IPS-11a (cell line): ENCODE results near the gene SARM1.

Experiments
- H3K4me3 ChIP-seq: one replicate; pipeline ENCODE4 v1.5.1; 2013; ENCODE audit warnings: low read depth, low read length, control low read depth

SARM1 gene

DNA sequence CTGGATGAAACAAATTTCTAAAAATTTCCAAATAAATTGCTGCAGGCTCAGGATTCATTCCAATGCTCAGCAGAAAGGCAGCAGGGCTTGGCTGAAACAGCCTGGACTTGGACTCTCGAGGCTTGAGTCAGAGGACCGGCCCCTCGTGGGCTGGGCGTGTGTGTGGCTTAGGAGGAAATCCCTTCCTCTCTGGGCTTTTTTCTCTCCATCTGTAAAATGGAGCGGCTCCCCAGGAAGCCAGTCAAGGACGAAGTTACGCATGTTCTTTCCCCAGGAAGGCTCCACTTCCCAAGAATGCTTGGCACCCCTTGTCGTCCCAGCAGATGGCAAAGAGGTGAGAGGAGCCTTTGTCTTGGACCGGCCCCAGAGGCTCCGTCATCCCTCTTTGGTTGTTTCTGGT, 21.0 kb downstream of the SARM1 start:
- H3K4me3 ChIP-seq = no peak overlapping the region

GRCh38 chr17:28394337-28395116, 23.0 kb downstream of the SARM1 start:
- H3K4me3 ChIP-seq = no peak overlapping the region

GRCh38 chr17:28395426-28395825, 23.9 kb downstream of the SARM1 start:
- no peak overlapping the region for H3K4me3 ChIP-seq

GRCh38 chr17:28395968-28396367, 24.5 kb downstream of the SARM1 start:
- H3K4me3 ChIP-seq = no peak overlapping the region

- H3K4me3 ChIP-seq = no peak overlapping the region
Measured at GRCh38 chr17:28396635-28397239, 25.2 kb downstream of the SARM1 start.

DNA sequence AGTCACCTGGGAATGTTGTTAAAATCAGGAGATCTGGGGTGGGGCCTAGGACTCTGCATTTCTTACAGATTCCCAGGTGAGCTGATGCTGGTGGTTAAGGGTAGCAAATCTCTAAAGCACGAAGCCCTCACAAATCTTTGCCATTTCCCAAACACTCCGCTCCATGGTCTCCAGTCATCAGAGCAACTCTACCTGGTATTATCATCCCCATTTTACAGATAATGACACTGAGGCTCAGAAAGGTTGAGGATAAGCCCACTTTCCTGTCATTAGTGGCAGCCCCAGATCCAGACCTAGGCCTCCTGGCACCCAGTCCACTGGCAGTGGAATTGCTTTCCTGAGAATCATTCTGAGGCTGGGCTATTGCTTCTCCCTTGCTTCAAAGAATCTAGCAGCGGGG, 25.8 kb downstream of the SARM1 start:
- H3K4me3 ChIP-seq = no peak overlapping the region

DNA sequence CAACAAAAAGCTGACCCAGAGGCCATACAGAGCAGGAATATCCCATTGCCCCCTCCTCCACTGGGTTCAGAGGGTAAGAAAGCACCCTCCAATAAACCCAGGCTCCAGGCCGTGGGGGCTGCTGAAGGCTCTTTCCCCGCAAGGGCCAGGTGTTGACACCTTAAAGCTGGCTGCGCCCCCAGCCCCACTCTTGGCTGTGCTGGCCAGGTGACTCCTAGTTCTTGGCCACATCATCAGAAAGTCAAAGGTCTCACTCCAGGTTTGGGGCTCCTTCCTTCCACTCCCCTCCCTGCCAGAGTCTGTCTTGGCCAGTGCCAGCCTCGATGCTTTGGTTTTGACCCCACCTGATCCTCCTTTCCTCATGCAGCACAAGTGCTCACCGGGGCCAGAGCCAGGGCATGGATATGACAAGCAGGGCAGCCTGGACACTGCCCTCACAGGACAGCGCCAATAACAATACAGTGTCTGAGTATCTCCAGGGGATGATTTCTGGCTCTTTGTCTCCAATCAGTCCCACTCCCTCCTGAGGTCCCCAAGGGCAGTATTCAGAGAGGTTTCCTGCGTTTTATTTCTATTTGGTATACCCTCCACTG, 26.3 kb downstream of the SARM1 start:
- no peak overlapping the region for H3K4me3 ChIP-seq

DNA sequence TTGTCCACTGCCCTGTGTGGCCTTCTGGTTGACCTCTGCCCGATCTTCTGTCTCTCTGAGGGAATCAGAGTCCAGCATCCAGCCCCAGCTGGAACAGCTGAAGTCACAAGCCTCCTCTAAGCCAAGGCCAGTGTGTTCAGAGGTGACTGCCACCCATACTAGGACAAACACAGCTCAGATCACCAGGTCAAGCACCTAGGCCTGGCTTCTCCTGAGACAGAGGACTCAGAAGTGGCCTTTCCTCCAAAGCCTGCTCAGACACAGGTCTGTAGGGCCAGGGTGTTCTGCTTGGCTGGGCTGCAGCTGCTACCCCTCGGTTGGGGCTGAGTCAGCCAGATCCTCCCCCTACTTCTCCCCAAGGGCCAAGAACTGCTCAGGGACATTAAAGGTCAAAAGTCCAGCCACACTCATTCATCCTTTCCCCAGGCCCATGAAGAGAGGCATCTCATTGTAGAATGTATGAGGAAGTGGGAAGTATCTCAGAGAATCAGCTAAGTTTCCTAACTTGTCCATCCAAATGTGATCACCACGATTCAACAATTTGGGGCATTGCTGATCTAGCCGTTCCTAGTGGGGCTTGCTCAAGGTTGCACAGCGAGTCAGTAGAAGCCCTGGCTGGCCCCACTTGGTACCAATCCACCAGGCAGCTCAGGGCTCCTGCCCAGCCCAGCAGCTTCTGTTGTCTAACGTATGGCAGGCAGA, 26.9 kb downstream of the SARM1 start:
- H3K4me3 ChIP-seq = no peak overlapping the region

GRCh38 chr17:28399808-28400207, 28.3 kb downstream of the SARM1 start:
- no peak overlapping the region for H3K4me3 ChIP-seq

- no peak overlapping the region for H3K4me3 ChIP-seq
Measured at GRCh38 chr17:28402224-28402630, 30.7 kb downstream of the SARM1 start.

GRCh38 chr17:28402844-28403243, 31.4 kb downstream of the SARM1 start:
- no peak overlapping the region for H3K4me3 ChIP-seq

GRCh38 chr17:28404007-28404406, 32.5 kb downstream of the SARM1 start:
- no peak overlapping the region for H3K4me3 ChIP-seq

DNA sequence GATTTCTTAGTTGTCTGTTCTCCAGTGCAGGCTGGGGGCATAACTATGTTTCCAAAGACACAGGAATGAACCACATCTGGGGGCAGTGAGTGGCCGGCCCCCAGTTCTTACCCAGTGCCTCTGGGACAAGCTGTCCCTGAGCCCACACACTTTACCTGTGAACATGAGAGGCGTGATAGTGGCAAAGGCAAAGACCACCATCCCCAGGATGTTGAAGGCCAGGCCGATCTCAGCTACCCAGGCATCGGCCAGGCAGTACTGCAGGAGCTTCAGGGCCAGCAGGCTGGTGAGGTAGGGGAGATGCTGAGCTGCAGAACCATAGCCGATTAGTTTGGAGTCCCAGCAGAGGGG, 32.9 kb downstream of the SARM1 start:
- H3K4me3 ChIP-seq = no peak overlapping the region

DNA sequence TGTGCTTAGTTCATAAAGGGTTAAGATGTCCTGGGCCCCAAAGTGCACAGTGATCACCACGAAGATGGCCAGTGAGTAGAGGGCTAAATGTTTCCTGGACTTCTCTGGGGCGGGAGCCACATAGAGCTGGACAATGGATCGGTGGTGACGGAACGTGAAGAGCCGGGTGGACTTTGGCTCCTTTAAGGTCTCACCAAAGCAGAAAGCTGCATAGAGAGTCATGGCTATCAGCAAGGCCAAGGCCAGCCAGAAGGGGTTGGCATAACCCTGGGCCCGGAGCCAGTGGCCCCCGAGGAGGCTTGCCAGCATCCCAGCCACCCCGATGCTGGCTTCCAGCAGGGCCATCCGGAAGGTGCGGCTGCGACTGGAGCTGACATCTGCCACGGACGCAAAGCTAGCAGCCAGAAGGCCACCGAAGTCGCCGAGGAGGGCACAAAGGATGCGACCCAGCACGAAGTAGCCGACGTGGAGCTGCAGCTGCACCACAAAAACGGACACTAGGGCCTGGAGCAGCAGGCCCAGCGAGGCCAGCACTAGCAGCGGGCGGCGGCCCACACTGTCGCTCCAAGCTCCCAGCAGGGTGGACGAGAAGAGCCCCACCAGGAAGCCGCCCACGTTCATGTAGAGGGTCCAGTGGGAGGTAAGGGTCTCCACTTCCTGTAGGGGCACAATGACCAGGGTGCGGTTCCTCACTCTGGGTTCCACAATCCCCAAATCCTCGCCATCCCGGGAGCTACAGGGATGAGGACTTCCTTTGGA, 33.5 kb downstream of the SARM1 start:
- no peak overlapping the region for H3K4me3 ChIP-seq

- peak within 1 kb of the TSS; percentile 56 for H3K4me3 ChIP-seq
Measured at GRCh38 chr17:28405632-28406472, 34.4 kb downstream of the SARM1 start, which contains the start of gene SLC46A1. Gene SLC46A1 (minus strand): TSS chr17:28406212. CDS start chr17:28406114, 98 bp downstream.

DNA sequence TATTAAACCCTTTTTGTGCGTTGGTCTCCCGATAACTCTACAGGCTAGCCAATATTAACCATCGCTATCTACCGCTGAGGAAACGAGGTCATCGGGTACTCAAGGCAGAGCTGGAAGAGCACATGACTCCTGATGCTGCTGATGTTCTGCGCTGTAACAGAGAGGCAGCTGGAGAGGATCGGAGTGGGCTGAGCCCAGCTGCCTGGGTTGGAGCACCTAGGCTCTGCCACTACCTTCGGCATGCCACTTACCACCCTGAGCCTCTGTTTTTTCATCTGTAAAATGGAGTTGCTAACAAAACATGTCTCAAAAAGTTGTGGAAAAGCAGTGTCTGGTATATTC, 35.0 kb downstream of the SARM1 start:
- H3K4me3 ChIP-seq = peak overlapping the region; percentile 56

DNA sequence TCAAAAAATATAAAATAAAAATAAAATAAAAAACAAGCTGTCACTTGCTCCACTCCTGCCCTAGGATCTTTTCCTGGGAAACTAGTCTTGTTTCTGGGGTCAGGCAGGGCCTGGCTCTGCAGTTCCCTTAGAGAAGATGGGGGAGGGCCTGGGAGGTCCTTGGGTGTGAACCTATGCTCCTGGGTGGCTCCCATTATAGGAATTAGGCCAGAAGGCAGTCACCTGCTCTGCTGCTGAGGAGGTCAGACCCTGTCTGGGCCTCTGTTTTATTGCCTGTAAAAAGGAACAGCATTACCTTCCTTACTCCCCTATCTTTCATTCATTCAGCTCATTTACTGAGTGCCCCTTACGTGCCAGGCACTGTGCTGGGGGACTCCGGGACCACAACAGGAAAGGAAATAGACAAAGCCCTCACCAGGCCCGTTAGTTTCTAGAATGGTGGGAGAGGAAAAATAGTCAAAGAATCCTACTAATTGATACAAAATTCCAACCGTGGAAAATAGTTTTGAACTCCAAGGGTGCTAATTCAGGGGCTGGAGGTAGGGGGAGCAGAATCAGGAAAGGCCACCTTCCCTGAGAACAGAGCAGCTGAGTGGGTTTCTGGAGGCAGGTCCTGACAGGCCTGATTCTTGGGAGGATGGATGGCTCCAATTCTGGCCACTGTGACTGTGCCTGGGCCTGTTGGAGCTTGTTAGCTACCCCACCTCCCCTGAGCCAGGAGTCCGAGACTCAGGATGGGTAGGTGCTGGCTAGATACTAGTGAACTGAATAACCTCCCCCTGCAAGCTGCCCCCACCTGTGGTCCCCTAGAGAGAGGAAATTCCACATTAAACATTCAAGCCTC, 35.9 kb downstream of the SARM1 start:
- H3K4me3 ChIP-seq = no peak overlapping the region

- no peak overlapping the region for H3K4me3 ChIP-seq
Measured at GRCh38 chr17:28407974-28408306, 36.4 kb downstream of the SARM1 start.

- H3K4me3 ChIP-seq = no peak overlapping the region
Measured at GRCh38 chr17:28412099-28412498, 40.6 kb downstream of the SARM1 start.
